Measurements from ENCODE around the gene ZC3H18.

ZC3H18 gene

GRCh38 chr16:88569985-88570690 lies at the start of gene ZC3H18:
ZC3H18 (plus strand) TSS chr16:88570403; CDS start chr16:88577124, 6,721 bp downstream.
- peak; percentile 99 for DNase-seq

GRCh38 chr16:88521674-88522073 lies 48.5 kb upstream of the ZC3H18 start:
- DNase-seq = no peak

- DNase-seq = no peak
Observed at GRCh38 chr16:88522276-88522949, 47.8 kb upstream of the ZC3H18 start.

GRCh38 chr16:88523309-88524161 lies 46.7 kb upstream of the ZC3H18 start:
- DNase-seq = no peak

- DNase-seq = no peak
Observed at GRCh38 chr16:88524274-88524972, 45.8 kb upstream of the ZC3H18 start.

- no peak for DNase-seq
Observed at GRCh38 chr16:88524973-88525662, 45.1 kb upstream of the ZC3H18 start.

- no peak for DNase-seq
Observed at GRCh38 chr16:88525663-88525990, 44.6 kb upstream of the ZC3H18 start.

- no peak for DNase-seq
Observed at GRCh38 chr16:88526008-88526905, 43.9 kb upstream of the ZC3H18 start.

- no peak for DNase-seq
Observed at GRCh38 chr16:88526906-88527185, 43.4 kb upstream of the ZC3H18 start.

- peak; percentile 73 for DNase-seq
Observed at GRCh38 chr16:88527186-88527936, 42.8 kb upstream of the ZC3H18 start.

GRCh38 chr16:88527937-88528743 lies 42.1 kb upstream of the ZC3H18 start:
- DNase-seq = no peak

GRCh38 chr16:88528902-88529318 lies 41.3 kb upstream of the ZC3H18 start:
- DNase-seq = no peak

GRCh38 chr16:88529596-88529995 lies 40.6 kb upstream of the ZC3H18 start:
- DNase-seq = no peak

GRCh38 chr16:88530051-88530857 lies 39.9 kb upstream of the ZC3H18 start:
- no peak for DNase-seq

- no peak for DNase-seq
Observed at GRCh38 chr16:88530858-88531203, 39.4 kb upstream of the ZC3H18 start.

- DNase-seq = no peak
Observed at GRCh38 chr16:88531346-88531745, 38.9 kb upstream of the ZC3H18 start.

GRCh38 chr16:88531931-88532433 lies 38.2 kb upstream of the ZC3H18 start:
- DNase-seq = no peak

- no peak for DNase-seq
Observed at GRCh38 chr16:88532434-88533241, 37.6 kb upstream of the ZC3H18 start.

Data from stimulated activated CD4-positive, alpha-beta T cell treated with anti-CD3 and anti-CD28 coated beads, Interleukin-2, amount 100 ng/mL, for 24 hours (primary cell).